ENCODE results near the gene TRMT1L.

DNA sequence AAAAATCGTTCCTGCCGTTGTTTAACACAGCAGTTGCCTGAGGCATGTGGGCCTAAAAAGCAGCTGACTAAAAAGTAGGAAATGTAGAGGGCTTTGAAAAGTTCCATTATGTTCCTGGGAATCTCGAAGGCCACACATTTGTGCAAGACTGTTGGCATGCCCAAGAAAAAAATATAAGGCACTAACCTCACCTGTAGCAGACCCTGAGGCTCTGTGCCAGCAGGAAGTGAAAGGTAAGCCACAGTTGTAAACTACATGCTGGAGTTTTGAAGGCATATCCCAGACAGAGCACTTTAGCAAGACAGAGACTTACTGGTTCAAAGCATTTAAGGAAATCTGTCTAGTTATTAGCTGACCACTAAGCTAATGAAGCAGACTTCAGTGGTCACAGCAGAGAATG, 52.7 kb downstream of the TRMT1L start:
- TF ChIP-seq EP300 (IDR thresholded peaks at IDR 0.05; ENCODE audit: borderline replicate concordance in 1 of 2, low read depth in 2 of 2, low read length in 2 of 2) (no peak), SRF (IDR thresholded peaks at IDR 0.05; ENCODE audit: low read depth, low read length) (no peak), CTCF (IDR thresholded peaks at IDR 0.05; ENCODE audit: control extremely low read depth in 1 of 3, insufficient read depth in 1 of 3, low read depth in 1 of 3, low read length in 3 of 3) (no peak), SAP30 (IDR thresholded peaks at IDR 0.05; ENCODE audit: insufficient read depth, insufficient replicate concordance, low read length) (no peak), CEBPB (IDR thresholded peaks at IDR 0.05; ENCODE audit: low read depth, low read length) (no peak), POLR2AphosphoS5 (IDR thresholded peaks at IDR 0.05; ENCODE audit: low read depth, low read length) (no peak), POLR2A (IDR thresholded peaks at IDR 0.05; ENCODE audit: control extremely low read depth in 1 of 2, low read depth in 2 of 2, low read length in 2 of 2) (no peak), EGR1 (IDR thresholded peaks at IDR 0.05; ENCODE audit: borderline replicate concordance, low read depth, low read length) (no peak), USF2 (IDR thresholded peaks at IDR 0.05; ENCODE audit: low read length) (no peak), RAD21 (IDR thresholded peaks at IDR 0.05 in 1 of 2, conservative IDR thresholded peaks at IDR 0.05 in 1 of 2; ENCODE audit: low read depth in 2 of 2, low read length in 2 of 2) (no peak), YY1 (IDR thresholded peaks at IDR 0.05; ENCODE audit: low read depth, low read length) (no peak), NRF1 (IDR thresholded peaks at IDR 0.05; ENCODE audit: low read depth, low read length) (no peak), MAFK (IDR thresholded peaks at IDR 0.05; ENCODE audit: low read depth, low read length) (no peak)

Data from H1 (cell line).